Thyroid gland (tissue), 4 donors: ENCODE measurements around the gene CHD8. TPM values are rescaled to one million over a fixed set of nuclear protein-coding genes. Genes with fewer than 3 reads are reported as not detected.

Source experiments
- DNase-seq, 2 donors: peaks; one replicate each; pipeline ENCODE4 v3.0.0-alpha.2; 2019
- H3K27ac ChIP-seq, 3 donors: fragments of 200-600 bp; sonication (generic); 1 replicate in 2 of 3; 2 replicates in 1 of 3; pipeline ENCODE4 v1.5.1; 2016 to 2019; ENCODE audit warnings: mild to moderate bottlenecking in 1 of 3, moderate library complexity in 1 of 3
- H3K27me3 ChIP-seq: fragments of 200-600 bp; sonication (generic); one replicate; pipeline ENCODE4 v1.5.1; 2019
- H3K36me3 ChIP-seq, 2 donors: fragments of 200-600 bp; sonication (generic); one replicate each; pipeline ENCODE4 v1.5.1; 2016 to 2019
- H3K4me1 ChIP-seq, 2 donors: fragments of 200-600 bp; sonication (generic); one replicate each; pipeline ENCODE4 v1.5.1; 2017 to 2019
- H3K4me3 ChIP-seq, 3 donors: fragments of 200-600 bp; sonication (generic); replicated peaks in 1 of 3; 1 replicate in 2 of 3; 2 replicates in 1 of 3; pipeline ENCODE4 v1.5.1; 2016; ENCODE audit warnings: mild to moderate bottlenecking in 1 of 3
- H3K9me3 ChIP-seq: fragments of 200-600 bp; sonication (generic); one replicate; pipeline ENCODE4 v1.5.1; 2017
- POLR2A ChIP-seq, 2 donors: fragments of 450-650 bp; IDR thresholded peaks; one replicate each; pipeline ENCODE4 v1.6.1; 2017; ENCODE audit warnings: antibody characterized with exemption in 2 of 2, mild to moderate bottlenecking in 2 of 2, moderate library complexity in 1 of 2
- WGBS, 2 donors: methylation state at CpG; one replicate each; pipeline ENCODE4 v1.1.5; 2017; 5-methylcytosine and 5-hydroxymethylcytosine counted together
- intact Hi-C: fragments of 100-400 bp; cut with DNase I; formaldehyde crosslinking; loops from one replicate; pipeline ENCODE4 v1.15.1; 2023
- total RNA-seq, 4 donors: library from RNA; depleted of rRNA; stranded (reverse); fragments of >200 nt; gene quantifications; one replicate each; pipeline ENCODE4 v1.2.3, GENCODE V29; 2016
- TF ChIP-seq, protein P1 (sequence below), 6 experiments: fragments of 200-600 bp in 3 of 6; fragments of 450-650 bp in 3 of 6; sonication (generic) in 3 of 6; IDR thresholded peaks; one replicate each; pipeline ENCODE4 v1.5.1; 2016 to 2019; ENCODE audit warnings: antibody characterized with exemption in 6 of 6, mild to moderate bottlenecking in 2 of 6, inconsistent platforms in 1 of 6, moderate library complexity in 1 of 6

CHD8 gene
- total RNA-seq, 4 donors from 2014 or later: 64.1 to 102 (median 76.8) TPM

DNA sequence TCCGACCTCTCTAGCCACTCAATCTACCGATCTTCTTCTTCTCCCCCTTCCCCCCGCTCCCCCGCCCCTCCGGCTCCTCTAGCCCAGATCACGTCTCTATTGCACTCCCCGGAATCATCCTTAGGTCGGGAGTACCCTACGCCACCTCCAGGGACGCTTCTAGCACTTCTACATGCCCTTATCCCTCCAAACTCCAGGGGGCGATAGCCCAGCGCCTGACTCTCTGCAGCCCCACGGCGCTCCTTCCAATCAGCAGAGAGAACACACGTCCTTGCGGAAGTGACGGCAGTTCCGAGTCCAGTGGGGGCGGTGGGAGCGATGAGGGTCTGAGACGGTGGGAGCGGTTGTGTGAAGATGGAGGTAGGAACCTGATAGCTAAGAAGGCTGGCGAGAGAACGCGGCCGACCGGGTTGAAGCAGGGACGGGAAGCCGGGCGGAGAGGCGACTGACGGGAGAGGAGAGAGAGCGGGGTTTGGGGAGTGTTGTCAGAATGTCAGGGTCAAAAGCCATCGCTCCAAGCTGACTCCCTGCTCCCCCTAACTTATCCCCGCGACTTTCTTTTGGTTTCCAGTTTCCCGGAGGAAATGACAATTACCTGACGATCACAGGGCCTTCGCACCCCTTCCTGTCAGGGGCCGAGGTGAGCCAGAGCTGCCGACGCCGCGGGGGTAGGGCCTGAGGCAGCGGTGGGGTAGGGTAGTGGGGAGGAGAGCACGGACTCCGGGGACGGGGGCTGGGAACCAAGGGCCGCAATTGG is 21.2 kb upstream of the CHD8 start, which contains the start of the genes RAB2B and TOX4:
Gene RAB2B, minus strand, starts transcription at position 35 of the 757 bp plus-strand sequence. CDS start 87 bp downstream, outside the sequence.
Gene TOX4, plus strand, starts transcription at position 271 of the 757 bp plus-strand sequence. Its CDS starts 84 bp downstream, at position 355.
- Histone ChIP-seq H3K4me1 (peaks cover 17% of the 10 kb centered on the region in 2 donors), H3K36me3 (peaks cover 0 to 5% of the 10 kb centered on the region in 2 donors), H3K9me3 (no peaks in the 10 kb centered on the region), H3K27ac (peak within 1 kb of the TSS; percentile 80 to 88 (median 84)), H3K4me3 (peak within 1 kb of the TSS; percentile 83 to 99 (median 96)), H3K27me3 (no peaks in the 10 kb centered on the region)
- intact Hi-C loops: loop anchor here (5.0 kb wide), 1 partner anchor 210 kb away; the partner anchor contains the start of gene HNRNPC
- DNase-seq: peak; percentile 97
- peak in 1 of 2 donors; percentile 58 for TF ChIP-seq POLR2A (IDR thresholded peaks at IDR 0.05)
- TF ChIP-seq, protein P1, sequence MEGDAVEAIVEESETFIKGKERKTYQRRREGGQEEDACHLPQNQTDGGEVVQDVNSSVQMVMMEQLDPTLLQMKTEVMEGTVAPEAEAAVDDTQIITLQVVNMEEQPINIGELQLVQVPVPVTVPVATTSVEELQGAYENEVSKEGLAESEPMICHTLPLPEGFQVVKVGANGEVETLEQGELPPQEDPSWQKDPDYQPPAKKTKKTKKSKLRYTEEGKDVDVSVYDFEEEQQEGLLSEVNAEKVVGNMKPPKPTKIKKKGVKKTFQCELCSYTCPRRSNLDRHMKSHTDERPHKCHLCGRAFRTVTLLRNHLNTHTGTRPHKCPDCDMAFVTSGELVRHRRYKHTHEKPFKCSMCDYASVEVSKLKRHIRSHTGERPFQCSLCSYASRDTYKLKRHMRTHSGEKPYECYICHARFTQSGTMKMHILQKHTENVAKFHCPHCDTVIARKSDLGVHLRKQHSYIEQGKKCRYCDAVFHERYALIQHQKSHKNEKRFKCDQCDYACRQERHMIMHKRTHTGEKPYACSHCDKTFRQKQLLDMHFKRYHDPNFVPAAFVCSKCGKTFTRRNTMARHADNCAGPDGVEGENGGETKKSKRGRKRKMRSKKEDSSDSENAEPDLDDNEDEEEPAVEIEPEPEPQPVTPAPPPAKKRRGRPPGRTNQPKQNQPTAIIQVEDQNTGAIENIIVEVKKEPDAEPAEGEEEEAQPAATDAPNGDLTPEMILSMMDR (IDR thresholded peaks at IDR 0.05): peak; percentile 88 to 100 (median 98)
- 1 to 2% methylated on average over 48 to 49 of the region's 49 CpGs for WGBS, 2 donors

DNA sequence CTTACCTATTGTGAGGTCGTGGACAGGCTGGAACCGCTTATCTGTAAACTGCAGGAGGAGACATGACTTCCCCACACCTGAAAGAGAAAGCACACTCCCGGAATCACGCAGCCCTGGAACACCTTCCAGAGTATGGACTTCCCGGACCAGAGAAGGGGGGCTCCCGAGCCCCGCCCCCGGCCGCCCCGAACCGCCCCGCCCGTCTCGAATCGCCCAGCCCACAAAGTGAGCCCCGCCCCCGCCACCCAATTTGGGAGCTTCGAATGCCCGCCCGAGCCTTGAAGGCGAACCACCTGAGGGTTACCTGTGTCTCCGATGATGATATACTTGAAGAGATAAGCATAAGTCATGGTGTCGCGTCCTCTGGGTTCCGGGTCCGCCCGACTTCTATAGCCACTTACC is 20.6 kb upstream of the CHD8 start:
- TF ChIP-seq POLR2A (IDR thresholded peaks at IDR 0.05): peak in 1 of 2 donors; percentile 38
- TF ChIP-seq, protein P1 (IDR thresholded peaks at IDR 0.05): no peak
- H3K4me3 ChIP-seq: peak overlapping the region; percentile 47 to 83 (median 79)
- DNase-seq: peak; percentile 90 to 91
- H3K4me1 ChIP-seq: peaks cover 17% of the 10 kb centered on the region in 2 donors
- H3K9me3 ChIP-seq: no peaks in the 10 kb centered on the region
- peak overlapping the region; percentile 80 to 88 (median 84) for H3K27ac ChIP-seq
- peaks cover 0 to 5% of the 10 kb centered on the region in 2 donors for H3K36me3 ChIP-seq
- no peaks in the 10 kb centered on the region for H3K27me3 ChIP-seq
- intact Hi-C loops: loop anchor here (5.0 kb wide), 1 partner anchor 209 kb away; the partner anchor contains the start of gene HNRNPC
- WGBS, 2 donors: 0 to 1% methylated on average over 9 to 16 of the region's 27 CpGs

GRCh38 chr14:21475767-21476522 is 20.0 kb upstream of the CHD8 start:
- DNase-seq: no peak
- WGBS, 2 donors: 39 to 41% methylated on average over 10 of the region's 10 CpGs
- intact Hi-C loops: loop anchor here (5.0 kb wide), 1 partner anchor 209 kb away; the partner anchor contains the start of gene HNRNPC
- no peak for TF ChIP-seq POLR2A (IDR thresholded peaks at IDR 0.05)
- TF ChIP-seq, protein P1 (IDR thresholded peaks at IDR 0.05): no peak
- no peaks in the 10 kb centered on the region for H3K9me3 ChIP-seq
- H3K27ac ChIP-seq: peak overlapping the region; percentile 80 to 88 (median 84)
- peaks cover 17% of the 10 kb centered on the region in 2 donors for H3K4me1 ChIP-seq
- H3K4me3 ChIP-seq: peak overlapping the region; percentile 47 to 83 (median 79)
- peaks cover 0 to 5% of the 10 kb centered on the region in 2 donors for H3K36me3 ChIP-seq
- no peaks in the 10 kb centered on the region for H3K27me3 ChIP-seq

DNA sequence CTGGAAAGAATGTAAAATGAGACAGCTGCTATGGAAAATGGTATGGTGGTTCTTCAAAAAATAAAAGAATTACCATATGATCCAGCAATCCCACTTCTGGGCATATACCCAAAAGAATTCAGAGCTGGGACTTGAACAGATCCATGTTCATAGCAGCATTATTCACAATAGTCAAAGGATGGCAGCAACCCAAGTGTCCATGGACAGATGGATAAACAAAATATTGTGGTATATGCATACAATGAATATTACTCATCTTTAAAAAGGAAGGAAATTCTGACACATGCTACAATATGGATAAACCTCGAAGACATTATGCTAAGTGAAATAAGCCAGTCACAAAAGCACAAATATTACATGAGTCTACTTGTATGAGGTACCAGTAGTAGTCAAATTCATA is 11.7 kb upstream of the CHD8 start:
- intact Hi-C loops: no loop called here
- 80 to 87% methylated on average over 1 of the region's 1 CpG for WGBS, 2 donors

More for the DNA sequence above, 11.7 kb upstream of the CHD8 start:
- H3K9me3 ChIP-seq: no peaks in the 10 kb centered on the region
- H3K36me3 ChIP-seq: peaks cover 28 to 39% of the 10 kb centered on the region in 2 donors
- H3K4me1 ChIP-seq: no peaks in the 10 kb centered on the region
- H3K27ac ChIP-seq: no peak overlapping the region
- TF ChIP-seq POLR2A (IDR thresholded peaks at IDR 0.05): no peak
- TF ChIP-seq, protein P1 (IDR thresholded peaks at IDR 0.05): no peak
- no peak overlapping the region for H3K4me3 ChIP-seq
- no peaks in the 10 kb centered on the region for H3K27me3 ChIP-seq
- DNase-seq: no peak
